GM21737 (cell line): ENCODE measurements around the gene GLUL.
"Not testable (repeated sequence)": the region's sequence is repeated elsewhere in the genome, so short reads cannot be mapped to it uniquely, and the experiment has no call there.

Experiments used
- ATAC-seq: cut with Tn5 transposase; IDR thresholded peaks from one replicate; pipeline ENCODE4 v1.9.1; 2021; ENCODE audit warnings: mild to moderate bottlenecking, moderate library complexity; ENCODE audit not compliant: unreplicated experiment

Gene GLUL

GRCh38 chr1:182394055-182394775 is 2.6 kb upstream of the GLUL start:
- no peak for ATAC-seq

- ATAC-seq: no peak
These were observed 749 bp upstream of the GLUL start for GRCh38 chr1:182392050-182393028.

GRCh38 chr1:182391028-182391361 is 595 bp downstream of the GLUL start:
- ATAC-seq: no peak

- ATAC-seq: no peak
These were observed 2.0 kb downstream of the GLUL start for GRCh38 chr1:182389619-182390047.

GRCh38 chr1:182388392-182389134 is 3.0 kb downstream of the GLUL start:
- ATAC-seq: no peak

- no peak for ATAC-seq
These were observed 4.0 kb downstream of the GLUL start for GRCh38 chr1:182387566-182387965.

GRCh38 chr1:182386980-182387379 is 4.6 kb downstream of the GLUL start:
- ATAC-seq: no peak

- ATAC-seq: no peak
These were observed 5.4 kb downstream of the GLUL start for GRCh38 chr1:182385885-182386853.

- ATAC-seq: no peak
These were observed 7.1 kb downstream of the GLUL start for GRCh38 chr1:182384387-182384960.

- ATAC-seq: no peak
These were observed 7.7 kb downstream of the GLUL start for GRCh38 chr1:182383934-182384333.

GRCh38 chr1:182383037-182383661 is 8.4 kb downstream of the GLUL start:
- no peak for ATAC-seq

GRCh38 chr1:182381962-182382819 is 9.4 kb downstream of the GLUL start:
- no peak for ATAC-seq

GRCh38 chr1:182380199-182380598 is 11.4 kb downstream of the GLUL start:
- no peak for ATAC-seq

GRCh38 chr1:182379781-182380180 is 11.8 kb downstream of the GLUL start:
- not testable (repeated sequence) for ATAC-seq

- no peak for ATAC-seq
These were observed 14.5 kb downstream of the GLUL start for GRCh38 chr1:182376936-182377574.

- no peak for ATAC-seq
These were observed 17.3 kb downstream of the GLUL start for GRCh38 chr1:182374101-182374834.

- no peak for ATAC-seq
These were observed 21.1 kb downstream of the GLUL start for GRCh38 chr1:182370532-182370931.
